ENCODE results near the gene SLC23A3.

GRCh38 chr2:219204425-219205164, 34.8 kb upstream of the SLC23A3 start:
- TF ChIP-seq POLR2AphosphoS5 (IDR thresholded peaks at IDR 0.05; ENCODE audit: low read depth, low read length) (no peak), SIN3A (IDR thresholded peaks at IDR 0.05; ENCODE audit: borderline replicate concordance, insufficient read depth, low read length) (no peak), TAF1 (IDR thresholded peaks at IDR 0.05; ENCODE audit: borderline replicate concordance, insufficient read depth, low read length) (no peak), REST (IDR thresholded peaks at IDR 0.05; ENCODE audit: insufficient read depth in 1 of 2, low read depth in 2 of 2, low read length in 2 of 2) (no peak)

All from PFSK-1 (cell line).